Esophagus muscularis mucosa (tissue), 4 donors: ENCODE measurements around the gene PDK3. TPM values are rescaled to one million over a fixed set of nuclear protein-coding genes. Genes with fewer than 3 reads are reported as not detected.

ENCODE experiments used
- DNase-seq: peaks from one replicate; pipeline ENCODE4 v3.0.0-alpha.2; 2017; ENCODE audit errors: extremely low spot score
- H3K27ac ChIP-seq, 4 donors: fragments of 200-600 bp; sonication (generic); replicated peaks in 1 of 4; 1 replicate in 3 of 4; 2 replicates in 1 of 4; pipeline ENCODE4 v1.5.1; 2016 to 2019; ENCODE audit warnings: mild to moderate bottlenecking in 1 of 4
- H3K27me3 ChIP-seq, 4 donors: fragments of 200-600 bp; sonication (generic); one replicate each; pipeline versions ENCODE4 v1.5.1 to v1.6.0; 2016 to 2019
- H3K36me3 ChIP-seq, 4 donors: fragments of 200-600 bp; sonication (generic); one replicate each; pipeline ENCODE4 v1.5.1; 2016 to 2019
- H3K4me1 ChIP-seq, 4 donors: fragments of 200-600 bp; sonication (generic); one replicate each; pipeline ENCODE4 v1.5.1; 2016 to 2019
- H3K4me3 ChIP-seq, 4 donors: fragments of 200-600 bp; sonication (generic); 1 replicate in 2 of 4; 2 replicates in 2 of 4; pipeline ENCODE4 v1.5.1; 2016 to 2019; ENCODE audit warnings: mild to moderate bottlenecking in 4 of 4, moderate library complexity in 1 of 4
- H3K9me3 ChIP-seq, 4 donors: fragments of 200-600 bp; sonication (generic); 1 replicate in 3 of 4; 2 replicates in 1 of 4; pipeline ENCODE4 v1.5.1; 2016 to 2019
- EP300 ChIP-seq: sonication (generic); formaldehyde crosslinking; IDR thresholded peaks from one replicate; pipeline ENCODE4 v1.6.1; 2017; ENCODE audit warnings: antibody characterized with exemption
- POLR2A ChIP-seq: fragments of 450-650 bp; IDR thresholded peaks from one replicate; pipeline ENCODE4 v1.6.1; 2017; ENCODE audit warnings: antibody characterized with exemption, moderate library complexity, mild to moderate bottlenecking, low read depth
- POLR2AphosphoS5 ChIP-seq, 2 donors: sonication (generic); formaldehyde crosslinking; IDR thresholded peaks; one replicate each; pipeline ENCODE4 v1.6.1; 2017; ENCODE audit warnings: antibody characterized with exemption in 2 of 2
- WGBS: methylation state at CpG from one replicate; pipeline ENCODE4 v1.1.5; 2018; 5-methylcytosine and 5-hydroxymethylcytosine counted together
- intact Hi-C: fragments of 100-400 bp; cut with DNase I; formaldehyde crosslinking; loops from one replicate; pipeline ENCODE4 v1.15.1; 2023
- total RNA-seq, 4 donors: library from RNA; depleted of rRNA; stranded (reverse); fragments of >200 nt; gene quantifications; one replicate each; pipeline versions ENCODE4 v1.1.0 to v1.2.1, GENCODE V29; 2016
- TF ChIP-seq, protein P1 (sequence below), 3 experiments: fragments of 200-600 bp in 2 of 3; fragments of 450-650 bp in 1 of 3; sonication (generic) in 2 of 3; IDR thresholded peaks; one replicate each; pipeline ENCODE4 v1.5.1; 2017 to 2019; ENCODE audit warnings: antibody characterized with exemption in 3 of 3, mild to moderate bottlenecking in 2 of 3, moderate library complexity in 1 of 3

Gene PDK3
- total RNA-seq, 4 donors from 2014 or later: 38.4 to 63.4 (median 53.4) TPM

DNA sequence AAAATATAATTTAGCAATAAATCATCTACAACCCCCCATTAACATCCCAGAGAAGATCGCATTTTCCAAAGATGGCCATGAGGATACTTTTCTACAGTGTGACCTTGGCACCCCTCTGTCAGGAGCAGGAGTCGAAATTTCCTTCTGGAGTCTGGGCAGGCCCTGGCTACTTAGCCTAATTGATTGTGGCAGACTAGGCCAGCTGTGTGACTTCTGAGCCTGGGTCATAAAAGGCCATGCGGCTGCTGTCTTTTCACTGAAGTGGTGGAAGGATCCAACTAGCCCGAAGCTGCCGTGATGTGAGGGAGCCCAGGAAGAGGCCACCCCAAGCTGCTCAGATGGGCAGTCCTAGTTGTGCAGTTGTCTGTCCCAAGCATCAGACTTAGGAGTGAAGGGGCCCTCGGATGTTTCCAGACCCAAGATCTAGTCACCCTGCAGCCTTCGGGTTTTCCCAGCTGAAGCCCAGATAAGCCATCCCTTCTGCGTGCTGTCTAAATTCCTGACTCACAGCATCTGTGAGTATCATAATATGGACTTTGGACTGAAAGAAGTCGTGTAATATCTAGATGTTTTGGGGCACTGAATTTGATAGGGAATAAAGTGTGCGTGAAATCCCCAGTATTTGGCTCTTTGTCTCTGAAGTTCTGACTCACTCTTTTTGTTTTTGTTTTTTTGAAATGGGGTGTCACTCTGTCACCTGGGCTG lies 21.0 kb downstream of the PDK3 start:
- H3K36me3 ChIP-seq: no peaks in the 10 kb centered on the region
- 89% methylated on average over 10 of the region's 10 CpGs for WGBS
- no peak overlapping the region for H3K27ac ChIP-seq
- H3K4me3 ChIP-seq: no peak overlapping the region
- no peaks in the 10 kb centered on the region for H3K27me3 ChIP-seq
- TF ChIP-seq EP300 (no peak), POLR2AphosphoS5 (IDR thresholded peaks at IDR 0.05) (no peak), POLR2A (no peak)
- TF ChIP-seq, protein P1, sequence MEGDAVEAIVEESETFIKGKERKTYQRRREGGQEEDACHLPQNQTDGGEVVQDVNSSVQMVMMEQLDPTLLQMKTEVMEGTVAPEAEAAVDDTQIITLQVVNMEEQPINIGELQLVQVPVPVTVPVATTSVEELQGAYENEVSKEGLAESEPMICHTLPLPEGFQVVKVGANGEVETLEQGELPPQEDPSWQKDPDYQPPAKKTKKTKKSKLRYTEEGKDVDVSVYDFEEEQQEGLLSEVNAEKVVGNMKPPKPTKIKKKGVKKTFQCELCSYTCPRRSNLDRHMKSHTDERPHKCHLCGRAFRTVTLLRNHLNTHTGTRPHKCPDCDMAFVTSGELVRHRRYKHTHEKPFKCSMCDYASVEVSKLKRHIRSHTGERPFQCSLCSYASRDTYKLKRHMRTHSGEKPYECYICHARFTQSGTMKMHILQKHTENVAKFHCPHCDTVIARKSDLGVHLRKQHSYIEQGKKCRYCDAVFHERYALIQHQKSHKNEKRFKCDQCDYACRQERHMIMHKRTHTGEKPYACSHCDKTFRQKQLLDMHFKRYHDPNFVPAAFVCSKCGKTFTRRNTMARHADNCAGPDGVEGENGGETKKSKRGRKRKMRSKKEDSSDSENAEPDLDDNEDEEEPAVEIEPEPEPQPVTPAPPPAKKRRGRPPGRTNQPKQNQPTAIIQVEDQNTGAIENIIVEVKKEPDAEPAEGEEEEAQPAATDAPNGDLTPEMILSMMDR (IDR thresholded peaks at IDR 0.05): no peak
- intact Hi-C loops: no loop called here
- no peak for DNase-seq
- H3K4me1 ChIP-seq: no peaks in the 10 kb centered on the region
- no peaks in the 10 kb centered on the region for H3K9me3 ChIP-seq

GRCh38 chrX:24487571-24487970 lies 22.5 kb downstream of the PDK3 start:
- H3K9me3 ChIP-seq: no peaks in the 10 kb centered on the region
- intact Hi-C loops: no loop called here
- H3K27ac ChIP-seq: no peak overlapping the region
- H3K4me1 ChIP-seq: no peaks in the 10 kb centered on the region
- no peaks in the 10 kb centered on the region for H3K27me3 ChIP-seq
- WGBS: 84% methylated on average over 3 of the region's 3 CpGs
- no peak overlapping the region for H3K4me3 ChIP-seq
- DNase-seq: no peak
- TF ChIP-seq EP300 (no peak), POLR2AphosphoS5 (IDR thresholded peaks at IDR 0.05) (no peak), POLR2A (no peak)
- TF ChIP-seq, protein P1 (IDR thresholded peaks at IDR 0.05): no peak
- no peaks in the 10 kb centered on the region for H3K36me3 ChIP-seq

DNA sequence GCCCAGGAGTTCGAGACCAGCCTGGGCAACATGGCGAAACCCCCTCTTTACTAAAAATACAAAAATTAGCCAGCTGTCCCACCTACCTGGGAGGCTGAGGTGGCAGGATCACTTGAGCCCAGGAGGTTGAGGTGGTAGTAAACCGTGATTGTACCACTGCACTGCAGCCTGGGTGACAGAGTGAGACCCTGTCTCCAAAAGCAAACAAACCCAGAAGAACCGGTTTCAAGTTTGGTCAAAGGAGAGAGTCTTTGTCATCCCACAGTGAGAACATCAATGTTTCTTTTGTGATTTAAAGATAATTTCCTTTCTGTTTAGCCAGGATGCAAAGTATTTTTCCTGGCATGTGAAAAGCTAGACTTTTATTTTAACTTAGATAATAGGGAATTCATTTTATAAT lies 26.7 kb downstream of the PDK3 start:
- TF ChIP-seq, protein P1 (IDR thresholded peaks at IDR 0.05): no peak
- no peak for TF ChIP-seq POLR2A
- TF ChIP-seq EP300: no peak
- no peak for TF ChIP-seq POLR2AphosphoS5 (IDR thresholded peaks at IDR 0.05)
- H3K27ac ChIP-seq: no peak overlapping the region
- intact Hi-C loops: loop anchor here (10.0 kb wide), 1 partner anchor 237 kb away; no protein-coding TSS in a partner anchor
- DNase-seq: no peak
- H3K27me3 ChIP-seq: no peaks in the 10 kb centered on the region
- no peaks in the 10 kb centered on the region for H3K9me3 ChIP-seq
- WGBS: 64% methylated on average over 4 of the region's 4 CpGs
- H3K4me3 ChIP-seq: no peak overlapping the region
- H3K4me1 ChIP-seq: peaks cover 3 to 17% (median 13%) of the 10 kb centered on the region in 4 donors
- no peaks in the 10 kb centered on the region for H3K36me3 ChIP-seq

DNA sequence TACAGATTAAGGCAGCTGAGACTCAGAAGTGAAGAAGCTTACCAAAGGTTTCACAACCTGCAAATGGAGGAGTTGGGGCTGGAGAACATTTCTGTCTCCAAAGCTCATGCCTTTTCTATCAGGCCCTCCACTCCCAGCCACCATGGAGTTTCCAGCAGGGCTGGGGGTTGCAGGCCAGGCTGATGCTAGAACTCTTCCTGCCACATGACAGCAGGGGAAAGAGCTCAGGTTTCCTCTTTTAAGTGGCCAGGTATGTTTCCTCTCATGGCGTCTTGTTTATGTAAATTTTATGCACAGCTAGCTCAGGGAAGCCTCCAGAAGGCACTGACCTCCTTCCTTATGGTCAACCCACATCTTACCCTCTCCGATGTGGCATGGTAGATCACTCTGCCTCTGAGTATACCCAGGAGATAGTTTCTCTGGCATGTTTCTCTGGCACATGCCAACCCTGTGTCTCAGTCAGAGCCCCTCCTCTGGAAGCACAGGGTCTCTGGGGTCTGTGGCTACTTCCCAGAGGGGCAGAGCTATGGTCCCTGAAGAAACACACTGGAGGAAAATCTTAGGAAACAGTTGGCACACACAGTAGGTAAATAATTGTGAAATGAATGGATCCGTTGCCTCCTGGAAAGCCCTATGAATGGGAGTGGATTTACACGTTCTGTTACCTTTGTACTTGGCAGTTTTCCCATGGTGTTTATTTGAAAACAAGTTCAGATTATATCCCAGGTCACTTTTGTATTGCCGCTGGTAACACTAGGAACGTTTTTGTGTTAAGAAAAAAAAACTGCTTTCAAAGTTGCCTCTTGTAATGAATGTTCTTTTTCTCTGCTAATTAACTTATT lies 28.9 kb downstream of the PDK3 start:
- H3K27me3 ChIP-seq: no peaks in the 10 kb centered on the region
- TF ChIP-seq, protein P1 (IDR thresholded peaks at IDR 0.05): no peak
- TF ChIP-seq POLR2AphosphoS5 (IDR thresholded peaks at IDR 0.05): no peak
- H3K4me1 ChIP-seq: peaks cover 3 to 28% (median 24%) of the 10 kb centered on the region in 4 donors
- peak overlapping the region in 1 of 4 donors; percentile 0 for H3K4me3 ChIP-seq
- H3K36me3 ChIP-seq: no peaks in the 10 kb centered on the region
- no peaks in the 10 kb centered on the region for H3K9me3 ChIP-seq
- intact Hi-C loops: loop anchor here (10.0 kb wide), 1 partner anchor 239 kb away; no protein-coding TSS in a partner anchor
- 51% methylated on average over 6 of the region's 6 CpGs for WGBS
- peak overlapping the region; percentile 50 to 72 (median 58) for H3K27ac ChIP-seq
- no peak for DNase-seq
